HepG2 (cell line): ENCODE results near the gene SPRED2. TPM values are rescaled to one million over a fixed set of nuclear protein-coding genes. Genes with fewer than 3 reads are reported as not detected.

Experiments used
- BRF2 ChIP-seq: sonication (generic); formaldehyde crosslinking; IDR thresholded peaks from 2 replicates; pipeline ENCODE4 v1.8.1; 2022; ENCODE audit warnings: mild to moderate bottlenecking, missing genetic modification reagents
- CSRNP2 ChIP-seq: sonication (generic); formaldehyde crosslinking; conservative IDR thresholded peaks from 2 replicates; pipeline ENCODE4 v1.8.0; 2022; ENCODE audit warnings: low read depth, missing genetic modification reagents
- FOXK2 ChIP-seq: fragments of 450-650 bp; IDR thresholded peaks from 2 replicates; pipeline ENCODE4 v1.6.1; 2016
- HNRNPK ChIP-seq: fragments of 200-400 bp; formaldehyde crosslinking; IDR thresholded peaks from 2 replicates; pipeline ENCODE4 v1.6.1; 2018; ENCODE audit warnings: low read length, low read depth, moderate library complexity, mild to moderate bottlenecking; ENCODE audit not compliant: poor library complexity, severe bottlenecking
- MNT ChIP-seq: fragments of 450-650 bp; IDR thresholded peaks from 2 replicates; pipeline ENCODE4 v1.6.1; 2016
- POGZ ChIP-seq: sonication (generic); formaldehyde crosslinking; IDR thresholded peaks from 2 replicates; pipeline ENCODE4 v1.4.0; 2020; ENCODE audit warnings: mild to moderate bottlenecking, missing genetic modification reagents
- PRDM4 ChIP-seq: sonication (generic); formaldehyde crosslinking; IDR thresholded peaks from 2 replicates; pipeline ENCODE4 v1.9.0; 2021; ENCODE audit warnings: missing genetic modification reagents, borderline replicate concordance
- REL ChIP-seq: sonication (generic); formaldehyde crosslinking; conservative IDR thresholded peaks from 2 replicates; pipeline ENCODE4 v1.8.0; 2022; ENCODE audit warnings: mild to moderate bottlenecking, missing genetic modification reagents, moderate library complexity
- SALL2 ChIP-seq: sonication (generic); formaldehyde crosslinking; IDR thresholded peaks from 2 replicates; pipeline ENCODE4 v1.8.1; 2023; ENCODE audit warnings: mild to moderate bottlenecking, missing genetic modification reagents, inconsistent platforms
- YEATS4 ChIP-seq: sonication (generic); formaldehyde crosslinking; IDR thresholded peaks from 2 replicates; pipeline ENCODE4 v1.4.0; 2020; ENCODE audit warnings: missing genetic modification reagents, borderline replicate concordance
- ZBTB4 ChIP-seq: sonication (generic); formaldehyde crosslinking; IDR thresholded peaks from 2 replicates; pipeline ENCODE4 v1.4.0; 2020; ENCODE audit warnings: missing genetic modification reagents, mild to moderate bottlenecking, borderline replicate concordance
- ZNF24 ChIP-seq: fragments of 450-650 bp; IDR thresholded peaks from 2 replicates; pipeline ENCODE4 v1.6.1; 2017; ENCODE audit warnings: antibody characterized with exemption, mild to moderate bottlenecking
- ZNF335 ChIP-seq: sonication (generic); formaldehyde crosslinking; IDR thresholded peaks from 2 replicates; pipeline ENCODE4 v1.4.0; 2020; ENCODE audit warnings: missing genetic modification reagents
- ZNF577 ChIP-seq: sonication (generic); formaldehyde crosslinking; IDR thresholded peaks from 2 replicates; pipeline ENCODE4 v1.4.0; 2020; ENCODE audit warnings: mild to moderate bottlenecking, low read depth, missing genetic modification reagents, borderline replicate concordance
- ZNF629 ChIP-seq: sonication (generic); formaldehyde crosslinking; conservative IDR thresholded peaks from 2 replicates; pipeline ENCODE4 v1.5.0; 2020; ENCODE audit warnings: missing genetic modification reagents
- ZNF7 ChIP-seq: IDR thresholded peaks from 2 replicates; pipeline ENCODE4 v1.6.1; 2016; ENCODE audit warnings: missing biosample characterization, missing genetic modification reagents
- ZNF710 ChIP-seq: sonication (generic); formaldehyde crosslinking; IDR thresholded peaks from 2 replicates; pipeline ENCODE4 v1.5.0; 2020; ENCODE audit warnings: mild to moderate bottlenecking, missing genetic modification reagents, borderline replicate concordance
- polyA plus RNA-seq, 8 experiments: library from polyadenylated mRNA; depleted of rRNA in 3 of 8; stranded (reverse) in 7 of 8; unstranded in 1 of 8; fragments of >200 nt; fragmentation: Illumina TruSeq in 4 of 8; extraction: Trizol in 4 of 8; gene quantifications; 2 replicates each; pipeline versions ENCODE4 v1.2.1 to v1.2.3, GENCODE V29; 2011 to 2016; ENCODE audit warnings: low read depth in 4 of 8, missing spikeins in 1 of 8, mixed read lengths in 1 of 8; ENCODE audit not compliant: insufficient read depth in 1 of 8
- total RNA-seq, 5 experiments: library from RNA; depleted of rRNA; stranded (reverse); fragments of >200 nt; fragmentation: Illumina TruSeq; extraction: Trizol; gene quantifications; 2 replicates each; pipeline ENCODE4 v1.2.3, GENCODE V29; 2016; ENCODE audit warnings: low read depth in 1 of 5

Gene SPRED2
- total and polyA plus RNA-seq, 2 of the 13 experiments (the other 11 are each of a cell fraction or from before 2014, with no cell fraction given), result 13.0 to 37.0 TPM

DNA sequence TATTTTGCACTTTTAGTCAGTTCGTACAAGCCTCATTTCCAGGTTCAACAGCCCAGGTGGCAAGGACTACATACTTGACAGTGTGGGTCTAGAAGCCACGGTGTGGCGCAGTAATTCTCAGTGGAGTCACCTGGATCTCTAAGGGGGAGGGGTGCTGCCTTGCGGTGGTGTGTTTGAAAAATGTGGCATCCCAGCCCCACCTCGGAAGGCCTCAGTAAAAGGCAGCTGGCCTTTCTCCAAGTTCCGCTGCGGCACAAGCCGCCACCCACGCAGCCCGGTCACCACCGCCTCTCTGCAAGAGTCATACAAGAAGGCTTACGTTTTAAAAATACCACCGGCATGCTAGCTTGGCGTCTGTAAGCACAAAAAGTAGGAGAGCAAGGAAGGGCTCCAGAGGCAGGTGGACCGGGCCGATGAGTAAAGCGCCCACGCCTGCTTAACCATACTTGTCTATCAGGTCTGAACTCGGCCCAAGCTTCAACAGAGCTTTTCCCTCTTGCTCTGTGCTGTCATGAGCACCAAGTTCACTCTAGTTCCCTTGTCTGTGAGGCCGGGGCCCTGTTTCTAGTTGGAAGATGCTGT lies 49.5 kb downstream of the SPRED2 start (continued):
- TF ChIP-seq PRDM4 (CRISPR knock-in tag) (no peak), ZNF335 (CRISPR knock-in tag) (no peak), ZBTB4 (CRISPR knock-in tag) (0 out of 2 replicates have a peak, but pooled peaks have one; percentile 43), ZNF710 (CRISPR knock-in tag) (no peak; the same call in 1 of the 2 replicates), POGZ (CRISPR knock-in tag) (peak; percentile 75), ZNF577 (no peak), MNT (no peak), YEATS4 (peak; percentile 39; the same call in 1 of the 2 replicates), CSRNP2 (CRISPR knock-in tag) (no peak), ZNF629 (no peak), BRF2 (CRISPR knock-in tag) (no peak), REL (no peak), SALL2 (CRISPR knock-in tag) (peak; percentile 62; the same call in 1 of the 2 replicates), HNRNPK (no peak), FOXK2 (no peak), ZNF7 (no peak), ZNF24 (no peak)
